ENCODE measurements around the gene PCDHGA4. TPM values are rescaled to one million over a fixed set of nuclear protein-coding genes. Genes with fewer than 3 reads are reported as not detected.
"Not testable (repeated sequence)": the region's sequence is repeated elsewhere in the genome, so short reads cannot be mapped to it uniquely, and the experiment has no call there.

PCDHGA4 gene
- total RNA-seq, 1 experiment from 2014 or later: 2.6 TPM

DNA sequence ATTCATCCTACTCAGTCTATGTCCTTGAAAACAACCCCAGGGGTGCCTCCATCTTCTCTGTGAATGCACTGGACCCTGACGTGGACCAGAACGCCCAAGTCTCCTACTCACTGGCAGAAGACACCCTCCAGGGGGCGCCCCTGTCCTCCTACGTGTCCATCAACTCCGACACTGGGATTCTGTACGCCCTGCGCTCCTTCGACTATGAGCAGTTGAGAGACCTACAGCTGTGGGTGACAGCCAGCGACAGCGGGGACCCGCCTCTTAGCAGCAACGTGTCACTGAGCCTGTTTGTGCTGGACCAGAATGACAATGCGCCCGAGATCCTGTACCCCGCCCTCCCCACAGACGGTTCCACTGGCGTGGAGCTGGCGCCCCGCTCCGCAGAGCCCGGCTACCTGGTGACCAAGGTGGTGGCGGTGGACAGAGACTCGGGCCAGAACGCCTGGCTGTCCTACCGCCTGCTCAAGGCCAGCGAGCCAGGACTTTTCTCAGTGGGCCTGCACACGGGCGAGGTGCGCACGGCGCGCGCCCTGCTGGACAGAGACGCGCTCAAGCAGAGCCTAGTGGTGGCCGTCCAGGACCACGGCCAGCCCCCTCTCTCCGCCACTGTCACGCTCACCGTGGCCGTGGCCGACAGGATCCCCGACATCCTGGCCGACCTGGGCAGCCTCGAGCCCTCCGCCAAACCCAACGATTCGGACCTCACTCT lies 20.8 kb downstream of the PCDHGA4 start:
- H2BK120ac ChIP-seq (ENCODE audit: low read depth, low read length, poor library complexity, severe bottlenecking); H2BK5ac ChIP-seq (ENCODE audit: insufficient read length, low read length); H3K27me3 Mint-ChIP-seq (ENCODE audit: low read depth); H4K5ac ChIP-seq (ENCODE audit: insufficient read length, low read depth, low read length); H3K56ac ChIP-seq (ENCODE audit: insufficient read length, low read depth, low read length); H3K9ac ChIP-seq (ENCODE audit: extremely low read depth, insufficient read length, low read length); H3K23ac ChIP-seq (ENCODE audit: insufficient read length, low read depth, low read length); H3K4me2 ChIP-seq (ENCODE audit: insufficient read depth, insufficient read length, low read length); H3K27ac ChIP-seq (ENCODE audit: insufficient read length, low read depth, low read length); H2BK12ac ChIP-seq (ENCODE audit: insufficient read length, low read depth, low read length); H3K4me1 ChIP-seq (ENCODE audit: insufficient read depth, low read length); H3K79me2 ChIP-seq (ENCODE audit: insufficient read depth, low read length); H2AFZ ChIP-seq (ENCODE audit: low read length); H4K8ac ChIP-seq (replicated peaks; ENCODE audit: insufficient read length, low read depth, low read length); H3K27me3 ChIP-seq (ENCODE audit: insufficient read depth, low read length); H3T11ph ChIP-seq (ENCODE audit: low read length); H3K79me1 ChIP-seq (ENCODE audit: insufficient read depth, low read depth, low read length, poor library complexity, severe bottlenecking); H4K91ac ChIP-seq (ENCODE audit: insufficient read length, low read depth, low read length); H2BK15ac ChIP-seq (ENCODE audit: low read depth, low read length); H3K4me3 Mint-ChIP-seq; H3K18ac ChIP-seq (ENCODE audit: insufficient read length, low read depth, low read length); H4K20me1 ChIP-seq (ENCODE audit: control insufficient read depth, insufficient read depth, insufficient read length); H3K23me2 ChIP-seq (ENCODE audit: insufficient read length, low read depth, low read length, poor library complexity, severe bottlenecking); H3K14ac ChIP-seq (ENCODE audit: insufficient read depth, low read length); H3K27ac Mint-ChIP-seq; H3K4ac ChIP-seq (ENCODE audit: low read depth, low read length); H2BK20ac ChIP-seq (ENCODE audit: low read depth, low read length, poor library complexity, severe bottlenecking); H3K4me1 Mint-ChIP-seq; H2AK5ac ChIP-seq (ENCODE audit: insufficient read length, low read length): not testable (repeated sequence)
- WGBS (ENCODE audit: extremely low coverage, insufficient read length, low lambda C conversion rate): no CpG with 5 or more reads among the region's 48 CpGs
- DNase-seq: peak; percentile 24
- H3K36me3 Mint-ChIP-seq (ENCODE audit: insufficient read depth in 1 of 3, low read depth in 3 of 3): peaks cover 30 to 45% (median 43%) of the 10 kb centered on the region in 3 experiments
- peaks cover 30% of the 10 kb centered on the region for H3K9me3 ChIP-seq (ENCODE audit: control insufficient read depth, low read depth, low read length)
- H3K9me3 Mint-ChIP-seq: peaks cover 59 to 70% of the 10 kb centered on the region in 2 experiments
- TF ChIP-seq, protein P1, sequence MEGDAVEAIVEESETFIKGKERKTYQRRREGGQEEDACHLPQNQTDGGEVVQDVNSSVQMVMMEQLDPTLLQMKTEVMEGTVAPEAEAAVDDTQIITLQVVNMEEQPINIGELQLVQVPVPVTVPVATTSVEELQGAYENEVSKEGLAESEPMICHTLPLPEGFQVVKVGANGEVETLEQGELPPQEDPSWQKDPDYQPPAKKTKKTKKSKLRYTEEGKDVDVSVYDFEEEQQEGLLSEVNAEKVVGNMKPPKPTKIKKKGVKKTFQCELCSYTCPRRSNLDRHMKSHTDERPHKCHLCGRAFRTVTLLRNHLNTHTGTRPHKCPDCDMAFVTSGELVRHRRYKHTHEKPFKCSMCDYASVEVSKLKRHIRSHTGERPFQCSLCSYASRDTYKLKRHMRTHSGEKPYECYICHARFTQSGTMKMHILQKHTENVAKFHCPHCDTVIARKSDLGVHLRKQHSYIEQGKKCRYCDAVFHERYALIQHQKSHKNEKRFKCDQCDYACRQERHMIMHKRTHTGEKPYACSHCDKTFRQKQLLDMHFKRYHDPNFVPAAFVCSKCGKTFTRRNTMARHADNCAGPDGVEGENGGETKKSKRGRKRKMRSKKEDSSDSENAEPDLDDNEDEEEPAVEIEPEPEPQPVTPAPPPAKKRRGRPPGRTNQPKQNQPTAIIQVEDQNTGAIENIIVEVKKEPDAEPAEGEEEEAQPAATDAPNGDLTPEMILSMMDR (conservative IDR thresholded peaks at IDR 0.05): peak; percentile 30; the same call in 1 of the 3 replicates

Measured in H9 (cell line).